ENCODE data around the gene SETD1A. TPM values are rescaled to one million over a fixed set of nuclear protein-coding genes. Genes with fewer than 3 reads are reported as not detected.

Gene SETD1A
- total RNA-seq, 1 donor from 2014 or later = 33.4 TPM

DNA sequence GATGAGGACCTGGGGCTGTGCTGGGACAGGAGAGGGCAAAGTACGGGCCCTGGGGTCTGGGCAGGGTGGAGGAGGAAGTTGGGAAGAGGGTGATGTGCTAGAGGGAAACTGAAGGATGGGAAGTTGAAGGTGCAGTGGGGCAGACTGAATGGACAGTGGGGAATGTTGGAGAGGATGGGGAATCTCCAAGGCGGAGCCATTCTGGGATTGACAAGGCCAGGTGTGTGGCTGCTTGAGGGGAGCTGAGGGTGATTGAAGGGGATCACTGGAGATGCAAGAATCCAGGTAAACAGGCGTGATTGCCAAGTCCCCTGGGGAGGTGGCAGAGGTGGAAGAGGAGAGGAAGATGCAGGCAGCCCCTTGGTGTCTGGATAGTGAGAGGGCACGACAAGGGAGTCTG, 18.9 kb downstream of the SETD1A start:
- H3K27me3 Mint-ChIP-seq (ENCODE audit: low read depth) = no peaks in the 10 kb centered on the region

GRCh38 chr16:30977502-30977901, 19.9 kb downstream of the SETD1A start:
- Mint-ChIP-seq H3K4me3 (no peak overlapping the region), H3K4me1 (no peaks in the 10 kb centered on the region), H3K27me3 (ENCODE audit: low read depth) (no peaks in the 10 kb centered on the region), H3K27ac (ENCODE audit: unreplicated experiment) (no peak overlapping the region), H3K9me3 (no peaks in the 10 kb centered on the region), H3K36me3 (ENCODE audit: low read depth) (peaks cover 16% of the 10 kb centered on the region)
- TF ChIP-seq, protein P1, sequence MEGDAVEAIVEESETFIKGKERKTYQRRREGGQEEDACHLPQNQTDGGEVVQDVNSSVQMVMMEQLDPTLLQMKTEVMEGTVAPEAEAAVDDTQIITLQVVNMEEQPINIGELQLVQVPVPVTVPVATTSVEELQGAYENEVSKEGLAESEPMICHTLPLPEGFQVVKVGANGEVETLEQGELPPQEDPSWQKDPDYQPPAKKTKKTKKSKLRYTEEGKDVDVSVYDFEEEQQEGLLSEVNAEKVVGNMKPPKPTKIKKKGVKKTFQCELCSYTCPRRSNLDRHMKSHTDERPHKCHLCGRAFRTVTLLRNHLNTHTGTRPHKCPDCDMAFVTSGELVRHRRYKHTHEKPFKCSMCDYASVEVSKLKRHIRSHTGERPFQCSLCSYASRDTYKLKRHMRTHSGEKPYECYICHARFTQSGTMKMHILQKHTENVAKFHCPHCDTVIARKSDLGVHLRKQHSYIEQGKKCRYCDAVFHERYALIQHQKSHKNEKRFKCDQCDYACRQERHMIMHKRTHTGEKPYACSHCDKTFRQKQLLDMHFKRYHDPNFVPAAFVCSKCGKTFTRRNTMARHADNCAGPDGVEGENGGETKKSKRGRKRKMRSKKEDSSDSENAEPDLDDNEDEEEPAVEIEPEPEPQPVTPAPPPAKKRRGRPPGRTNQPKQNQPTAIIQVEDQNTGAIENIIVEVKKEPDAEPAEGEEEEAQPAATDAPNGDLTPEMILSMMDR (conservative IDR thresholded peaks at IDR 0.05) = peak; percentile 45
- no peak for DNase-seq (ENCODE audit: low read depth, low spot score)

More for the DNA sequence above, 18.9 kb downstream of the SETD1A start:
- Mint-ChIP-seq H3K27ac (ENCODE audit: unreplicated experiment) (no peak overlapping the region), H3K4me3 (no peak overlapping the region), H3K4me1 (no peaks in the 10 kb centered on the region), H3K36me3 (ENCODE audit: low read depth) (peaks cover 19% of the 10 kb centered on the region), H3K9me3 (no peaks in the 10 kb centered on the region)
- TF ChIP-seq, protein P1 (conservative IDR thresholded peaks at IDR 0.05) = no peak
- no peak for DNase-seq (ENCODE audit: low read depth, low spot score)

GRCh38 chr16:30979170-30980022, 21.8 kb downstream of the SETD1A start:
- Mint-ChIP-seq H3K27me3 (ENCODE audit: low read depth) (no peaks in the 10 kb centered on the region), H3K4me3 (no peak overlapping the region), H3K9me3 (no peaks in the 10 kb centered on the region), H3K27ac (ENCODE audit: unreplicated experiment) (no peak overlapping the region), H3K36me3 (ENCODE audit: low read depth) (peaks cover 15% of the 10 kb centered on the region), H3K4me1 (no peaks in the 10 kb centered on the region)
- TF ChIP-seq, protein P1 (conservative IDR thresholded peaks at IDR 0.05) = no peak
- DNase-seq (ENCODE audit: low read depth, low spot score) = no peak

DNA sequence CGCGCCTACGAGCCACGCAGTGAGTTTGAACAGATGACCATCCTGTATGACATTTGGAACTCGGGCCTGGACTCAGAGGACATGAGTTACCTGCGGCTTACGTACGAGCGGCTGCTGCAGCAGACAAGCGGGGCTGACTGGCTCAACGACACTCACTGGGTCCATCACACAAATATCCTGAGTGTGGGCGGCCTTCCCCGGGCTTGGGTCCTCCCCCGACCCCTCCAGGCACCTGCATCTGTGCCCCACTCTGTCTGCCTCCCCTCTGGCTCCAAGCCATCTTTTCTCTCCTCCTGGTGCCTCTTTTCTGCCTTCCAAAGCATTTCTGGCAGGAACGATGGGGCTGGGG, 22.4 kb downstream of the SETD1A start:
- Mint-ChIP-seq H3K27me3 (ENCODE audit: low read depth) (no peaks in the 10 kb centered on the region), H3K36me3 (ENCODE audit: low read depth) (peaks cover 15% of the 10 kb centered on the region), H3K4me1 (no peaks in the 10 kb centered on the region), H3K9me3 (no peaks in the 10 kb centered on the region), H3K27ac (ENCODE audit: unreplicated experiment) (no peak overlapping the region), H3K4me3 (no peak overlapping the region)
- TF ChIP-seq, protein P1 (conservative IDR thresholded peaks at IDR 0.05) = no peak
- DNase-seq (ENCODE audit: low read depth, low spot score) = no peak

DNA sequence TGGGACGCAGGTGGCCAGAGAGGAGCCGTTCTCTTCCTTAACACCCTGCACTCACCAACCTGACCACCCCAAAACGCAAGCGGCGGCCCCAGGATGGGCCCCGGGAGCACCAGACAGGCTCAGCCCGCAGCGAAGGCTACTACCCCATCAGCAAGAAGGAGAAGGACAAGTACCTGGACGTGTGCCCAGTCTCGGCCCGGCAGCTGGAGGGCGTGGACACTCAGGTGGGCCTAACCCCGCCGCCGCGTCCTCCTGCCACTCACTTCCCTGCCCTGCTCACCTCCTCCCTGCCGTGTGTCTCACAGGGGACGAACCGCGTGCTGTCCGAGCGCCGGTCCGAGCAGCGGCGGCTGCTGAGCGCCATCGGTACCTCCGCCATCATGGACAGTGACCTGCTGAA, 22.9 kb downstream of the SETD1A start:
- DNase-seq (ENCODE audit: low read depth, low spot score) = no peak
- Mint-ChIP-seq H3K4me3 (no peak overlapping the region), H3K36me3 (ENCODE audit: low read depth) (peaks cover 15% of the 10 kb centered on the region), H3K27ac (ENCODE audit: unreplicated experiment) (no peak overlapping the region), H3K27me3 (ENCODE audit: low read depth) (no peaks in the 10 kb centered on the region), H3K4me1 (no peaks in the 10 kb centered on the region), H3K9me3 (no peaks in the 10 kb centered on the region)
- TF ChIP-seq, protein P1 (conservative IDR thresholded peaks at IDR 0.05) = no peak
